Panc1 (cell line): Measurements from ENCODE around the gene B3GLCT. TPM values are rescaled to one million over a fixed set of nuclear protein-coding genes. Genes with fewer than 3 reads are reported as not detected.

Source experiments
- ATAC-seq: fragments of 200-7000 bp; cut with Tn5 transposase; 2 replicates; pipeline ENCODE4 v1.9.1; 2020; ENCODE audit warnings: mild to moderate bottlenecking, moderate library complexity
- BruUV-seq: library from RNA; stranded (reverse); fragments of 400-500 nt; replicated peaks from 2 replicates; lab custom pipeline; 2021; lab: Mats Ljungman, UMichigan
- CTCF ChIA-PET: fragments of 300-600 bp; sonication (Branson Sonifier 250); formaldehyde crosslinking; loops from one replicate; lab custom pipeline; 2022; ENCODE audit warnings: antibody characterized with exemption; lab: Charles Lee
- POLR2A ChIA-PET: fragments of 300-600 bp; sonication (Branson Sonifier 250); formaldehyde crosslinking; loops from one replicate; lab custom pipeline; 2022; ENCODE audit warnings: antibody characterized with exemption; lab: Charles Lee
- DNase-seq: peaks from one replicate; pipeline ENCODE4 v3.0.0-alpha.2; 2010; ENCODE audit warnings: low read depth, low spot score
- H3K27ac ChIP-seq: 2 replicates; pipeline ENCODE4 v1.5.1; 2011; ENCODE audit warnings: mild to moderate bottlenecking, low read length, inconsistent platforms
- H3K27me3 ChIP-seq: fragments of 200-500 bp; sonication (Bioruptor generic); 2 replicates; pipeline ENCODE4 v1.6.0; 2014; ENCODE audit warnings: low read length, inconsistent platforms; ENCODE audit not compliant: control insufficient read depth, insufficient read depth
- H3K36me3 ChIP-seq: fragments of 200-500 bp; sonication (Bioruptor generic); 2 replicates; pipeline ENCODE4 v1.5.1; 2014; ENCODE audit warnings: inconsistent platforms, mild to moderate bottlenecking, low read length, moderate library complexity; ENCODE audit not compliant: control insufficient read depth, insufficient read depth
- H3K4me1 ChIP-seq: 2 replicates; pipeline ENCODE4 v1.5.1; 2011; ENCODE audit warnings: inconsistent platforms, mild to moderate bottlenecking, low read length, moderate library complexity; ENCODE audit not compliant: control insufficient read depth, insufficient read depth
- H3K4me3 ChIP-seq, 2 experiments: 2 replicates each; pipeline ENCODE4 v1.5.1; 2011 to 2012; ENCODE audit warnings: low read depth in 2 of 2, low read length in 2 of 2, mild to moderate bottlenecking in 2 of 2, inconsistent platforms in 1 of 2, moderate library complexity in 1 of 2
- H3K9me3 ChIP-seq: fragments of 200-500 bp; sonication (Bioruptor generic); 2 replicates; pipeline ENCODE4 v1.5.1; 2014; ENCODE audit warnings: low read depth, mild to moderate bottlenecking, inconsistent platforms, low read length, moderate library complexity; ENCODE audit not compliant: control insufficient read depth, insufficient read depth
- CTCF ChIP-seq: fragments of 450-650 bp; IDR thresholded peaks from 2 replicates; pipeline ENCODE4 v1.5.1; 2017; ENCODE audit warnings: mild to moderate bottlenecking
- POLR2AphosphoS5 ChIP-seq: IDR thresholded peaks from 2 replicates; pipeline ENCODE4 v1.6.1; 2012; ENCODE audit warnings: mild to moderate bottlenecking, low read depth, low read length, moderate library complexity
- REST ChIP-seq, 2 experiments: IDR thresholded peaks; 2 replicates each; pipeline ENCODE4 v1.6.1; 2011 to 2012; ENCODE audit warnings: low read depth in 2 of 2, control low read depth in 1 of 2, low read length in 1 of 2, mild to moderate bottlenecking in 1 of 2, moderate library complexity in 1 of 2; ENCODE audit not compliant: insufficient read depth in 1 of 2
- SIN3A ChIP-seq: IDR thresholded peaks from 2 replicates; pipeline ENCODE4 v1.6.1; 2012; ENCODE audit warnings: low read depth, mild to moderate bottlenecking, low read length, moderate library complexity, borderline replicate concordance; ENCODE audit not compliant: insufficient read depth
- TCF7L2 ChIP-seq: IDR thresholded peaks from 2 replicates; pipeline ENCODE4 v1.6.1; 2011; ENCODE audit warnings: mild to moderate bottlenecking, low read depth, low read length, inconsistent platforms
- in situ Hi-C: cut with HindIII; loops from 2 replicates; pipeline ENCODE4 v1.10.0; 2016; ENCODE audit warnings: low sequenced_read_pairs, low pct_unique_long_range_greater_than_20kb
- intact Hi-C: fragments of 100-400 bp; cut with micrococcal nuclease; formaldehyde crosslinking; loops from one replicate; pipeline ENCODE4 v1.10.0; 2022; ENCODE audit not compliant: unreplicated experiment
- total RNA-seq: library from RNA; stranded (reverse); gene quantifications from one replicate; pipeline ENCODE4 v1.2.1, GENCODE V29; 2021; ENCODE audit not compliant: unreplicated experiment

Gene B3GLCT
- total RNA-seq, 1 experiment from 2014 or later: 16.5 TPM

GRCh38 chr13:31159306-31159705 lies 40.5 kb upstream of the B3GLCT start:
- intact Hi-C loops (no loop called here), in situ Hi-C loops (no loop called here)
- TF ChIP-seq POLR2AphosphoS5 (no peak), SIN3A (no peak)
- ATAC-seq (no peak), DNase-seq (no peak)
- ChIA-PET POLR2A (no interaction called here), CTCF (no interaction called here)
- Histone ChIP-seq H3K27me3 (no peaks in the 10 kb centered on the region), H3K9me3 (no peaks in the 10 kb centered on the region), H3K4me3 (peak overlapping the region; percentile 85), H3K36me3 (peaks cover 36% of the 10 kb centered on the region), H3K4me1 (peaks cover 6% of the 10 kb centered on the region; the same call in 1 of the 2 replicates), H3K27ac (peak overlapping the region; percentile 61)
- BruUV-seq: no TSS peak

GRCh38 chr13:31160857-31161556 lies 38.8 kb upstream of the B3GLCT start:
- no TSS peak for BruUV-seq
- CTCF ChIA-PET: no interaction called here
- Histone ChIP-seq H3K4me1 (peaks cover 6% of the 10 kb centered on the region; the same call in 1 of the 2 replicates), H3K36me3 (peaks cover 21% of the 10 kb centered on the region), H3K9me3 (no peaks in the 10 kb centered on the region), H3K4me3 (peak overlapping the region; percentile 85), H3K27me3 (no peaks in the 10 kb centered on the region), H3K27ac (peak overlapping the region; percentile 88)
- intact Hi-C loops: no loop called here
- POLR2A ChIA-PET: no interaction called here
- DNase-seq: no peak
- ATAC-seq: peak; percentile 9
- TF ChIP-seq CTCF (no peak), SIN3A (no peak), REST (IDR thresholded peaks at IDR 0.05; ENCODE audit: insufficient read depth in 1 of 2, low read depth in 2 of 2, low read length in 1 of 2) (no peak), TCF7L2 (no peak), POLR2AphosphoS5 (no peak)
- in situ Hi-C loops: no loop called here

- POLR2A ChIA-PET: no interaction called here
- H3K36me3 ChIP-seq: peaks cover 19% of the 10 kb centered on the region
- TF ChIP-seq TCF7L2 (no peak), POLR2AphosphoS5 (peak; percentile 80), CTCF (no peak), REST (IDR thresholded peaks at IDR 0.05; ENCODE audit: insufficient read depth in 1 of 2, low read depth in 2 of 2, low read length in 1 of 2) (no peak), SIN3A (peak; percentile 58; the same call in 1 of the 2 replicates)
- peak within 1 kb of the TSS; percentile 88 for H3K27ac ChIP-seq
- BruUV-seq: no TSS peak
- peaks cover 6% of the 10 kb centered on the region; the same call in 1 of the 2 replicates for H3K4me1 ChIP-seq
- H3K4me3 ChIP-seq: peak within 1 kb of the TSS; percentile 85
- no peaks in the 10 kb centered on the region for H3K27me3 ChIP-seq
- in situ Hi-C loops: no loop called here
- H3K9me3 ChIP-seq: no peaks in the 10 kb centered on the region
- intact Hi-C loops: no loop called here
- DNase-seq (peak; percentile 75), ATAC-seq (peak; percentile 95)
- CTCF ChIA-PET: no interaction called here
Observed at GRCh38 chr13:31161557-31162150, 38.1 kb upstream of the B3GLCT start, which contains the start of gene HSPH1. Gene HSPH1 (minus strand): TSS chr13:31161904. CDS start chr13:31161582, 322 bp downstream.
